Lower leg skin (tissue), 3 donors: ENCODE data around the gene CEP131.

Source experiments
- CTCF ChIP-seq, 3 donors: fragments of 450-650 bp; IDR thresholded peaks; one replicate each; pipeline ENCODE4 v1.5.1; 2016; ENCODE audit warnings: antibody characterized with exemption in 3 of 3, mild to moderate bottlenecking in 3 of 3, moderate library complexity in 2 of 3
- POLR2A ChIP-seq, 2 donors: fragments of 450-650 bp; IDR thresholded peaks; one replicate each; pipeline ENCODE4 v1.6.1; 2016 to 2017; ENCODE audit warnings: antibody characterized with exemption in 2 of 2, mild to moderate bottlenecking in 1 of 2, moderate library complexity in 1 of 2

GRCh38 chr17:81199482-81199830 lies 23.3 kb downstream of the CEP131 start:
- TF ChIP-seq CTCF (IDR thresholded peaks at IDR 0.05): no peak
- no peak for TF ChIP-seq POLR2A (IDR thresholded peaks at IDR 0.05)
